AG04449 (cell line): ENCODE results near the gene RAI1.

Experiments used
- CTCF ChIA-PET: fragments of 350-600 bp; formaldehyde crosslinking; extraction: SDS; loops from one replicate; lab custom pipeline; 2021; ENCODE audit warnings: antibody characterized with exemption; lab: Yijun Ruan, JAX
- POLR2A ChIA-PET: fragments of 400-600, 350-600 bp; formaldehyde crosslinking; extraction: SDS; loops from one replicate; lab custom pipeline; 2020; ENCODE audit warnings: antibody characterized with exemption, inconsistent platforms; lab: Yijun Ruan, JAX
- DNase-seq: peaks from one replicate; pipeline ENCODE4 v3.0.0-alpha.2; 2010; ENCODE audit warnings: low read depth, low spot score
- H3K4me3 ChIP-seq: 2 replicates; pipeline ENCODE4 v1.5.1; 2011; ENCODE audit warnings: low read depth, mild to moderate bottlenecking, control low read depth, low read length
- TF ChIP-seq, protein P1 (sequence below): IDR thresholded peaks from one replicate; pipeline ENCODE4 v1.5.1; 2011; ENCODE audit warnings: mild to moderate bottlenecking, moderate library complexity, low read length, control low read depth, inconsistent platforms; ENCODE audit not compliant: insufficient read depth; ENCODE audit errors: missing control alignments

Gene RAI1

DNA sequence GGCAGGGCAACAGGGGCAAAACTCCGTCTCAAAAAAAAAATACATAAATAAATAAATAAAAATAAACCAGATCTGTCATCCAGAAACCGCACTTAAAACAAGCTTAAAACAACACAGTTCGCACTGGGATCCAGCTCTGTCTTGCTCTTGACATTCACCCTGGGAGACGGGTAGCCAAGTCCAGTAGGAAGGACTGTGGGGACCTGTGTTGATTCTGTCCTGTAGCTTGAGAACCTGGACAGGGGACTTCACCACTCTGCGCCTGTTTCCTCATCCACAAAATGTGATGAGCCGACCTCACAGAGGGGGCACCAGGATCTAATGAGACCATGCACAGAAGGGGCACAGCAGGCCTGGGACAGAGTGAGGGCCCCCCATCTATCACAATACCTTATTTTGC lies 1.5 kb upstream of the RAI1 start:
- DNase-seq: no peak
- ChIA-PET CTCF (interaction anchor here (0.6 to 5.1 kb wide), 29 partner anchors 9 to 354 kb away, joined by 3 to 51 read pairs (median 5); no protein-coding TSS in a partner anchor), POLR2A (interaction anchor here (0.6 kb wide), 1 partner anchor 135 kb away, joined by 3 read pairs; no protein-coding TSS in a partner anchor)
- H3K4me3 ChIP-seq: no peak overlapping the region
- TF ChIP-seq, protein P1, sequence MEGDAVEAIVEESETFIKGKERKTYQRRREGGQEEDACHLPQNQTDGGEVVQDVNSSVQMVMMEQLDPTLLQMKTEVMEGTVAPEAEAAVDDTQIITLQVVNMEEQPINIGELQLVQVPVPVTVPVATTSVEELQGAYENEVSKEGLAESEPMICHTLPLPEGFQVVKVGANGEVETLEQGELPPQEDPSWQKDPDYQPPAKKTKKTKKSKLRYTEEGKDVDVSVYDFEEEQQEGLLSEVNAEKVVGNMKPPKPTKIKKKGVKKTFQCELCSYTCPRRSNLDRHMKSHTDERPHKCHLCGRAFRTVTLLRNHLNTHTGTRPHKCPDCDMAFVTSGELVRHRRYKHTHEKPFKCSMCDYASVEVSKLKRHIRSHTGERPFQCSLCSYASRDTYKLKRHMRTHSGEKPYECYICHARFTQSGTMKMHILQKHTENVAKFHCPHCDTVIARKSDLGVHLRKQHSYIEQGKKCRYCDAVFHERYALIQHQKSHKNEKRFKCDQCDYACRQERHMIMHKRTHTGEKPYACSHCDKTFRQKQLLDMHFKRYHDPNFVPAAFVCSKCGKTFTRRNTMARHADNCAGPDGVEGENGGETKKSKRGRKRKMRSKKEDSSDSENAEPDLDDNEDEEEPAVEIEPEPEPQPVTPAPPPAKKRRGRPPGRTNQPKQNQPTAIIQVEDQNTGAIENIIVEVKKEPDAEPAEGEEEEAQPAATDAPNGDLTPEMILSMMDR: no peak

GRCh38 chr17:17680477-17681186 lies 626 bp upstream of the RAI1 start:
- peak overlapping the region; percentile 41 for H3K4me3 ChIP-seq
- POLR2A ChIA-PET: no interaction called here
- TF ChIP-seq, protein P1: no peak
- no peak for DNase-seq
- CTCF ChIA-PET: interaction anchor here (0.7 to 5.1 kb wide), 46 partner anchors 9 to 355 kb away, joined by 3 to 51 read pairs (median 4); partner anchors contain the start of gene SREBF1

DNA sequence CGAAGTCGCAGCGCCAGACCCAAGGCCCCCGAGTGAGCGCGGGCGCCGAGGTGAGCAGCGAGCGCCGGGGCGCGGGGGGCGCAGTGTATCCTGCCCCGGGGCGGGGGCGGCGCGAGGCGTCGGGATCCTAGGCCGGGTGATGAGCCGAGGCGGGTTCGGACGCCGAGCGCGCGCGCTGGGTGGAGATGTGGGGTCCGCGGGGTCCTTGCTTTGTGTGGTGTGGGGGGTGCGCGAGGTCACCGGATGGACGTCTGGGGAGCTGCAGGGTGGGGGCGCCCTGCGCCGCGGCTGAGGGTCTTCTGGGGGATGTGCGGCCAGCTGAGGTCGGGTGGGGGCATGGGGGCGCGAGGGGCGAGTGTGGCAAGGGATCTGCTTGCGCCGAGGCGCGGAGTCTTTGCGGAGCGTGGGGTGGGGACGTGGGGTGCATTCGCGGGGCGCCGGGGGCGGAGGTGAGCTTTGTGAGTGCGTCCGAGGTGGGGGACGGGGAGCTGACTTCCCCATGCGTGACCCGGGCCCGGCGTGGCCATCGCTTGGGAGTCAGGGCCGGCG lies 560 bp downstream of the RAI1 start:
- H3K4me3 ChIP-seq: peak overlapping the region; percentile 76
- DNase-seq: no peak
- ChIA-PET CTCF (interaction anchor here (0.7 to 2.8 kb wide), 18 partner anchors 10 to 354 kb away, joined by 3 to 32 read pairs (median 4); no protein-coding TSS in a partner anchor), POLR2A (interaction anchor here (0.6 to 2.0 kb wide), 11 partner anchors 10 to 276 kb away, joined by 3 to 10 read pairs (median 3); no protein-coding TSS in a partner anchor)
- TF ChIP-seq, protein P1: no peak

DNA sequence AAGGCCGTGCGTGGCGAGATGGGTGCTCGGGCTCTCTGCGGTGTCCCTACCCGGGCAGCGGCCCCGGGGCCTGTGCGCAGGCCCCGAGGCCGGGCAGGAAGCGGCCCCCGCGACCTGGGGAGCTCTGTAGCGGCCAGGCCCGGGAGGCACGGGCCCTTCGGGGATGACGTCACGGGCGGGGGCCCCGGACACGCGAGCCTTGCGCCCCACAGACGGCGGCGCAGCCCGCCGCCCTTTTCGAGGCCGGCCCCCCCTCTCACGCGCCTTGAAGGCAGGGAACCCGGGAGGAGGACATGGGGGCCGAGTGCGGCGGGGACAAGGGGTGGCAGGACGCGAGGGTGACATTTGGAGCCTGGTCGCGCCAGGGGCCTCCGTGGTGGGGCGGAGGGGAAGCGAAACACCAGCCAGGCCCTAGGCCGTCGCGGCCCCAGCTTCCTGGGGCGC lies 1.1 kb downstream of the RAI1 start:
- ChIA-PET POLR2A (interaction anchor here (0.6 to 2.0 kb wide), 11 partner anchors 10 to 276 kb away, joined by 3 to 10 read pairs (median 3); no protein-coding TSS in a partner anchor), CTCF (interaction anchor here (0.7 to 2.8 kb wide), 18 partner anchors 11 to 353 kb away, joined by 3 to 32 read pairs (median 4); no protein-coding TSS in a partner anchor)
- no peak for DNase-seq
- peak overlapping the region; percentile 76 for H3K4me3 ChIP-seq
- TF ChIP-seq, protein P1: no peak

DNA sequence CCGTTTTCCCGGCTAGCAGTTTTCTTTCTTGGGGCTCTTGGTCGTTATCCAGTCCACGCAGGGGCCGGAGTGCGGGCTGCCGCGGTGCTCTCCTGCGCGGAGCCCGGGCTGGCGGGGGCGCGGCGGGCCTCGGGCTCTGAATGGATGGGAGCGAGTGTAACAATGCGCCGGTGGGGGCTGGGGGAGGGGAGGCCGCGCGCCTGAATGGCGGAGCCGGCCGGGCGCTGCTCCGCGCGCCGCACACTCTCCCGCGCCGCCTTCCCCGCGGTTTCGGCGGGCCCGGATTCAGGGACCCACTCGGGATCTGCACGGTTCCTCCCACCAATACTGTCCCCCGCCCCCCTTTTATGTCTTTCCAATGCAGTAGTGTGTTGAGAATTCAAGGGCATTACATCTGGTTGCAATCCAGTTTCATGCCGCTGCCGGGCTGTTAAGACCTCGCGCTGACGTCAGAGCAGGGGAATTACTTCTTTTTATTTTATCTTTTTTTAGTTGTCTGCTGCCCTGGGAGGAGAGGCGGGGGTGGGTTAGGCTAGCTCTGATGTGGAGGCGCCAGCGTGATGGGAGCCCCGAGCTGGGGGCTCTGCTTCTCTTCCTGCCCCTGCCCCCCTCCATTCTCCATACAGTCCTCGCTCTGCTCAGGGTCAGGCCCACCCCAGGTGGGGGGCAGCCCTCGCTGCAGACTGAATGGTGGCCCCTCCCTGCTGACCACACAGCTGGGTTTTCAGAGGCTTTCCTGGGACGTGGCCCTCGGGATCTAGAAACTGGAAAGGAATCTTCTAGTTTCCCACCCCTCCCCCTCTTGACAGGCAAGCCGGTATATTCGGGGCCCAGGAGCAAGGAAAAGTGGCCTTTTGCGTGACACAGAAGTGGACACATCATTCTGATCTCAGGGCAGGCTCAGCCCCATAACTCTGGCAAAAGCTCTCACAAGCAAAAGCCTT lies 1.8 kb downstream of the RAI1 start:
- TF ChIP-seq, protein P1: no peak
- POLR2A ChIA-PET: interaction anchor here (0.6 to 2.0 kb wide), 7 partner anchors 9 to 177 kb away, joined by 3 to 10 read pairs (median 4); no protein-coding TSS in a partner anchor
- H3K4me3 ChIP-seq: peak overlapping the region; percentile 76
- DNase-seq: peak; percentile 59
- CTCF ChIA-PET: interaction anchor here (0.7 to 2.8 kb wide), 17 partner anchors 11 to 238 kb away, joined by 3 to 32 read pairs (median 4); no protein-coding TSS in a partner anchor
